MM.1S (cell line): ENCODE data around the gene IL18BP.

ENCODE experiments used
- EZH2phosphoT487 ChIP-seq: fragments of 300-600 bp; sonication (generic); IDR thresholded peaks from 2 replicates; pipeline ENCODE4 v1.6.1; 2018; ENCODE audit warnings: antibody characterized with exemption, low read length
- TF ChIP-seq, protein P1 (sequence below): fragments of 300-600 bp; sonication (generic); IDR thresholded peaks from 2 replicates; pipeline ENCODE4 v1.5.1; 2016; ENCODE audit warnings: antibody characterized with exemption, low read length, mixed read lengths

DNA sequence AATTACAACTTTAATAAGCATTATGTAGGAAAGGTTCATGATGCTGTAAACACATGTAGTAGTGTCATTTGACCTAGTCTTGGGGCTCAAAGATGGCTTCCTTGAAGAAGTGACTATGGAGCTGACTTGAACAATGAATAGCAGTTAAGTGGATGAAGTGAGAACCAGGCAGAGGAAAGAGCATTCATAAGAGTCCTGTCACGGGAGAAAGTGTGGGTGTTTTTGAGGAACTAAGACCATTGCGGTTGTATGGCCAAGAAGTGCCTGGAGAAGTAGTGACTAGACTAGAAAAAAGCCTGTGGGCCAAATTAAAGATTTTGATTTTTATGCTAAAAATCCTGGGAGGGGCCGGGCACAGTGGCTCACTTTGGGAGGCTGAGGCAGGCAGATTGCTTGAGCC lies 7.2 kb upstream of the IL18BP start:
- no peak for TF ChIP-seq EZH2phosphoT487
- TF ChIP-seq, protein P1, sequence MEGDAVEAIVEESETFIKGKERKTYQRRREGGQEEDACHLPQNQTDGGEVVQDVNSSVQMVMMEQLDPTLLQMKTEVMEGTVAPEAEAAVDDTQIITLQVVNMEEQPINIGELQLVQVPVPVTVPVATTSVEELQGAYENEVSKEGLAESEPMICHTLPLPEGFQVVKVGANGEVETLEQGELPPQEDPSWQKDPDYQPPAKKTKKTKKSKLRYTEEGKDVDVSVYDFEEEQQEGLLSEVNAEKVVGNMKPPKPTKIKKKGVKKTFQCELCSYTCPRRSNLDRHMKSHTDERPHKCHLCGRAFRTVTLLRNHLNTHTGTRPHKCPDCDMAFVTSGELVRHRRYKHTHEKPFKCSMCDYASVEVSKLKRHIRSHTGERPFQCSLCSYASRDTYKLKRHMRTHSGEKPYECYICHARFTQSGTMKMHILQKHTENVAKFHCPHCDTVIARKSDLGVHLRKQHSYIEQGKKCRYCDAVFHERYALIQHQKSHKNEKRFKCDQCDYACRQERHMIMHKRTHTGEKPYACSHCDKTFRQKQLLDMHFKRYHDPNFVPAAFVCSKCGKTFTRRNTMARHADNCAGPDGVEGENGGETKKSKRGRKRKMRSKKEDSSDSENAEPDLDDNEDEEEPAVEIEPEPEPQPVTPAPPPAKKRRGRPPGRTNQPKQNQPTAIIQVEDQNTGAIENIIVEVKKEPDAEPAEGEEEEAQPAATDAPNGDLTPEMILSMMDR = no peak
